NCI-H748 treated with DMSO at 0.1 percent for 48 hours (cell line): ENCODE results near the gene NOTCH1.
"Not testable (repeated sequence)": the region's sequence is repeated elsewhere in the genome, so short reads cannot be mapped to it uniquely, and the experiment has no call there.

Experiments
- DNase-seq: peaks from one replicate; lab custom pipeline; 2025; lab: John Stamatoyannopoulos, UW

NOTCH1 gene

GRCh38 chr9:136545965-136546696, at the start of gene NOTCH1:
Gene NOTCH1, minus strand, starts transcription at chr9:136546048. Its CDS starts 262 bp downstream, at chr9:136545786.
- DNase-seq: no peak

GRCh38 chr9:136594492-136594891, 48.6 kb upstream of the NOTCH1 start:
- no peak for DNase-seq

- DNase-seq: no peak
These were observed 47.7 kb upstream of the NOTCH1 start for GRCh38 chr9:136593581-136593980.

GRCh38 chr9:136592666-136593065, 46.8 kb upstream of the NOTCH1 start:
- DNase-seq: no peak

GRCh38 chr9:136590821-136591752, 45.2 kb upstream of the NOTCH1 start:
- no peak for DNase-seq

- no peak for DNase-seq
These were observed 44.2 kb upstream of the NOTCH1 start for GRCh38 chr9:136589766-136590763.

GRCh38 chr9:136588663-136589464, 43.0 kb upstream of the NOTCH1 start:
- DNase-seq: no peak

GRCh38 chr9:136587944-136588662, 42.3 kb upstream of the NOTCH1 start:
- DNase-seq: no peak

- no peak for DNase-seq
These were observed 41.5 kb upstream of the NOTCH1 start for GRCh38 chr9:136587145-136587943.

GRCh38 chr9:136586391-136586953, 40.6 kb upstream of the NOTCH1 start:
- DNase-seq: no peak

GRCh38 chr9:136585531-136586120, 39.8 kb upstream of the NOTCH1 start:
- DNase-seq: no peak

- no peak for DNase-seq
These were observed 39.1 kb upstream of the NOTCH1 start for GRCh38 chr9:136584934-136585333.

- no peak for DNase-seq
These were observed 38.6 kb upstream of the NOTCH1 start for GRCh38 chr9:136584401-136584932.

- no peak for DNase-seq
These were observed 37.3 kb upstream of the NOTCH1 start for GRCh38 chr9:136582977-136583735.

GRCh38 chr9:136581614-136582447, 36.0 kb upstream of the NOTCH1 start:
- DNase-seq: no peak

- DNase-seq: not testable (repeated sequence)
These were observed 33.9 kb upstream of the NOTCH1 start for GRCh38 chr9:136579650-136580219.
